K562 (cell line): ENCODE data around the gene PLCD1. TPM values are rescaled to one million over a fixed set of nuclear protein-coding genes. Genes with fewer than 3 reads are reported as not detected.

Experiments
- ATF3 ChIP-seq, 2 experiments: fragments of 450-650 bp in 1 of 2; sonication (generic) in 1 of 2; formaldehyde crosslinking in 1 of 2; IDR thresholded peaks in 1 of 2; conservative IDR thresholded peaks in 1 of 2; 2 replicates each; pipeline versions ENCODE4 v1.6.1 to v1.8.1; 2016 to 2023; ENCODE audit warnings: mild to moderate bottlenecking in 2 of 2, moderate library complexity in 2 of 2, inconsistent platforms in 1 of 2, missing genetic modification reagents in 1 of 2
- ETS2 ChIP-seq: IDR thresholded peaks from 2 replicates; pipeline ENCODE4 v1.6.1; 2016; ENCODE audit warnings: borderline replicate concordance, missing genetic modification characterization, mild to moderate bottlenecking, moderate library complexity, missing compliant biosample characterization; ENCODE audit not compliant: poor library complexity, severe bottlenecking
- FOXK1 ChIP-seq: sonication (generic); formaldehyde crosslinking; IDR thresholded peaks from 2 replicates; pipeline ENCODE4 v1.8.0; 2022; ENCODE audit warnings: missing genetic modification reagents, mild to moderate bottlenecking, borderline replicate concordance
- GATAD2B ChIP-seq: fragments of 450-650 bp; IDR thresholded peaks from 2 replicates; pipeline ENCODE4 v1.6.1; 2017; ENCODE audit warnings: mild to moderate bottlenecking, borderline replicate concordance
- HDGF ChIP-seq: fragments of 450-650 bp; IDR thresholded peaks from 2 replicates; pipeline ENCODE4 v1.6.1; 2016
- HMG20A ChIP-seq: fragments of 450-650 bp; formaldehyde crosslinking; conservative IDR thresholded peaks from 2 replicates; pipeline ENCODE4 v1.4.0; 2020; ENCODE audit warnings: mild to moderate bottlenecking, mixed read lengths
- HNRNPK ChIP-seq: fragments of 200-400 bp; formaldehyde crosslinking; IDR thresholded peaks from one replicate; pipeline ENCODE4 v1.6.1; 2018; ENCODE audit warnings: mild to moderate bottlenecking, low read depth, low read length; ENCODE audit not compliant: poor library complexity, severe bottlenecking
- IRF9 ChIP-seq: fragments of 450-650 bp; IDR thresholded peaks from 2 replicates; pipeline ENCODE4 v1.6.1; 2016; ENCODE audit warnings: missing biosample characterization, missing genetic modification characterization
- KLF6 ChIP-seq: fragments of 250-450 bp; sonication (Bioruptor Pico); IDR thresholded peaks from 2 replicates; pipeline ENCODE4 v1.4.0; 2020; ENCODE audit warnings: mild to moderate bottlenecking, moderate library complexity, borderline replicate concordance
- NCOR1 ChIP-seq: fragments of 450-650 bp; IDR thresholded peaks from 2 replicates; pipeline ENCODE4 v1.6.1; 2016; ENCODE audit warnings: mild to moderate bottlenecking, moderate library complexity
- NEUROD1 ChIP-seq: fragments of 150-350 bp; IDR thresholded peaks from 2 replicates; pipeline ENCODE4 v1.6.1; 2014; ENCODE audit warnings: borderline replicate concordance, low read length, low read depth; ENCODE audit not compliant: partially characterized antibody
- PRDM10 ChIP-seq: fragments of 450-650 bp; IDR thresholded peaks from 2 replicates; pipeline ENCODE4 v1.6.1; 2018; ENCODE audit not compliant: partially characterized antibody
- PURB ChIP-seq: sonication (generic); formaldehyde crosslinking; IDR thresholded peaks from 2 replicates; pipeline ENCODE4 v1.9.0; 2021; ENCODE audit warnings: low read depth, mild to moderate bottlenecking, missing genetic modification reagents
- RHOXF2B ChIP-seq: fragments of 250-450 bp; sonication (Bioruptor Pico); conservative IDR thresholded peaks from 2 replicates; pipeline ENCODE4 v1.5.1; 2021
- ZBTB49 ChIP-seq: sonication (generic); formaldehyde crosslinking; IDR thresholded peaks from 2 replicates; pipeline ENCODE4 v1.8.0; 2022; ENCODE audit warnings: missing genetic modification reagents, mild to moderate bottlenecking, borderline replicate concordance
- ZNF121 ChIP-seq: sonication (generic); formaldehyde crosslinking; conservative IDR thresholded peaks from 2 replicates; pipeline ENCODE4 v1.8.0; 2022; ENCODE audit warnings: missing genetic modification reagents
- ZNF133 ChIP-seq: fragments of 250-450 bp; sonication (Bioruptor Pico); IDR thresholded peaks from 2 replicates; pipeline ENCODE4 v1.4.0; 2020; ENCODE audit warnings: mild to moderate bottlenecking
- ZNF324 ChIP-seq: fragments of 250-450 bp; sonication (Bioruptor Pico); IDR thresholded peaks from 2 replicates; pipeline ENCODE4 v1.4.0; 2020; ENCODE audit warnings: mild to moderate bottlenecking
- ZNF644 ChIP-seq: fragments of 200-800 bp; sonication (Bioruptor generic); IDR thresholded peaks from 2 replicates; pipeline ENCODE4 v1.6.1; 2016; ENCODE audit warnings: low read depth, missing genetic modification characterization, missing compliant biosample characterization
- polyA plus RNA-seq, 8 experiments: library from polyadenylated mRNA; depleted of rRNA in 4 of 8; stranded (reverse) in 5 of 8; unstranded in 3 of 8; fragments of >200 nt; fragmentation: Nextera tagmentation in 2 of 8; fragmentation: Illumina TruSeq in 1 of 8; extraction: Ambion mirVana in 2 of 8; extraction: Trizol in 1 of 8; gene quantifications; 2 replicates each; pipeline versions ENCODE4 v1.2.1 to v1.2.3, GENCODE V29; 2011 to 2014; ENCODE audit warnings: inconsistent platforms in 1 of 8, missing spikeins in 1 of 8
- total RNA-seq, 7 experiments: library from RNA; depleted of rRNA in 6 of 7; stranded (reverse); fragments of >200 nt in 6 of 7; fragmentation: Illumina TruSeq in 2 of 7; extraction: Trizol in 2 of 7; gene quantifications; 2 replicates each; pipeline versions ENCODE4 v1.2.1 to v1.2.3, GENCODE V29; 2011 to 2021; ENCODE audit warnings: low replicate concordance in 1 of 7

The PLCD1 gene
- total and polyA plus RNA-seq, 9 of the 15 experiments (the other 6 are each of a cell fraction or from before 2014, with no cell fraction given) = 5.4 to 209 (median 116) TPM

- TF ChIP-seq IRF9 (tag) (no peak), HDGF (peak; percentile 73), ZNF644 (peak; percentile 50; the same call in 1 of the 2 replicates), GATAD2B (no peak), ZNF121 (no peak), HMG20A (CRISPR knock-in tag) (no peak), NEUROD1 (no peak), NCOR1 (no peak), ZBTB49 (CRISPR knock-in tag) (no peak), KLF6 (CRISPR knock-in tag) (no peak), PURB (CRISPR knock-in tag) (no peak), PRDM10 (peak; percentile 16), FOXK1 (CRISPR knock-in tag) (no peak), ATF3 (IDR thresholded peaks at IDR 0.05) (no peak), ATF3 (CRISPR knock-in tag; conservative IDR thresholded peaks at IDR 0.05) (no peak), RHOXF2B (CRISPR knock-in tag) (no peak), ZNF133 (no peak), ETS2 (tag) (no peak), HNRNPK (no peak), ZNF324 (no peak)
Measured at GRCh38 chr3:38018296-38019266, 10.9 kb downstream of the PLCD1 start (continued).
